GM12878 (cell line): ENCODE results near the gene CDHR5. TPM values are rescaled to one million over a fixed set of nuclear protein-coding genes. Genes with fewer than 3 reads are reported as not detected.

Experiments
- ATAC-seq: fragments of 200-7000 bp; cut with Tn5 transposase; 3 replicates; pipeline ENCODE4 v1.9.1; 2020; ENCODE audit warnings: mild to moderate bottlenecking, moderate library complexity
- BruUV-seq: library from RNA; stranded (reverse); fragments of 400-500 nt; replicated peaks from 2 replicates; lab custom pipeline; 2021; lab: Mats Ljungman, UMichigan
- CTCF ChIA-PET: fragments of 300-600 bp; sonication (Branson Sonifier 250); formaldehyde crosslinking; extraction: SDS; loops from one replicate; lab custom pipeline; 2021; ENCODE audit warnings: inconsistent platforms; lab: Yijun Ruan, JAX
- POLR2A ChIA-PET: fragments of 350-600 bp; formaldehyde crosslinking; extraction: SDS; loops from one replicate; lab custom pipeline; 2021; ENCODE audit warnings: inconsistent platforms; lab: Charles Lee
- RAD21 ChIA-PET: fragments of 300-600 bp; sonication (Branson Sonifier 250); formaldehyde crosslinking; loops from one replicate; lab custom pipeline; 2023; ENCODE audit warnings: antibody characterized with exemption; ENCODE audit not compliant: unreplicated experiment; lab: Charles Lee
- SMC1A ChIA-PET: fragments of 300-600 bp; sonication (Branson Sonifier 250); formaldehyde crosslinking; loops from one replicate; lab custom pipeline; 2023; ENCODE audit not compliant: unreplicated experiment, uncharacterized antibody; lab: Charles Lee
- DNase-seq: peaks from one replicate; pipeline ENCODE4 v3.0.0-alpha.2; 2011; ENCODE audit warnings: low read depth, low spot score
- FAIRE-seq: peaks from 3 replicates; lab custom pipeline; 2011; peaks lifted over from hg19 to GRCh38; lab: Jason Lieb, UNC
- H2AFZ ChIP-seq: 2 replicates; pipeline ENCODE4 v1.6.0; 2011; ENCODE audit warnings: low read depth, low read length, control low read depth; ENCODE audit not compliant: control insufficient read depth
- H3K27ac ChIP-seq: 2 replicates; pipeline ENCODE4 v1.5.1; 2011; ENCODE audit warnings: control low read depth; ENCODE audit not compliant: control insufficient read depth, insufficient read depth
- H3K27me3 ChIP-seq, 2 experiments: replicated peaks in 1 of 2; 2 replicates each; pipeline versions ENCODE4 v1.6.0 to v1.6.1; 2011; ENCODE audit warnings: low read length in 1 of 2; ENCODE audit not compliant: control insufficient read depth in 2 of 2, insufficient read depth in 2 of 2
- H3K36me3 ChIP-seq, 2 experiments: 2 replicates each; pipeline ENCODE4 v1.5.1; 2011; ENCODE audit warnings: low read length in 1 of 2; ENCODE audit not compliant: control insufficient read depth in 2 of 2, insufficient read depth in 2 of 2
- H3K4me1 ChIP-seq: 2 replicates; pipeline ENCODE4 v1.6.1; 2011; ENCODE audit warnings: mild to moderate bottlenecking, low read length, moderate library complexity, mixed read lengths; ENCODE audit not compliant: control insufficient read depth, insufficient read depth
- H3K4me2 ChIP-seq: 2 replicates; pipeline ENCODE4 v1.6.0; 2011; ENCODE audit warnings: control low read depth; ENCODE audit not compliant: control insufficient read depth, insufficient read depth
- H3K4me3 ChIP-seq: fragments of 200-600 bp; sonication (generic); 2 replicates; pipeline ENCODE4 v1.5.1; 2016
- H3K79me2 ChIP-seq: 2 replicates; pipeline ENCODE4 v1.6.0; 2011; ENCODE audit warnings: low read length; ENCODE audit not compliant: control insufficient read depth, insufficient read depth
- H3K9ac ChIP-seq: 2 replicates; pipeline ENCODE4 v1.8.0; 2011; ENCODE audit warnings: low read length, control low read depth, mixed read lengths; ENCODE audit not compliant: control insufficient read depth, insufficient read depth
- H3K9me3 ChIP-seq: replicated peaks from 3 replicates; pipeline ENCODE4 v1.5.1; 2011; ENCODE audit warnings: mild to moderate bottlenecking, low read length; ENCODE audit not compliant: control insufficient read depth, insufficient read depth
- H4K20me1 ChIP-seq: 2 replicates; pipeline ENCODE4 v1.6.0; 2011; ENCODE audit not compliant: control insufficient read depth, insufficient read depth
- CUX1 ChIP-seq: IDR thresholded peaks from 2 replicates; pipeline ENCODE4 v1.6.1; 2012; ENCODE audit warnings: improper control_type of control experiment, low read depth, low read length; ENCODE audit not compliant: insufficient replicate concordance
- EZH2 ChIP-seq: IDR thresholded peaks from 2 replicates; pipeline ENCODE4 v1.6.1; 2012; ENCODE audit warnings: low read depth, mild to moderate bottlenecking, control low read depth, inconsistent platforms, low read length, borderline replicate concordance; ENCODE audit not compliant: control insufficient read depth
- MTA2 ChIP-seq: fragments of 450-650 bp; IDR thresholded peaks from 2 replicates; pipeline ENCODE4 v1.6.1; 2016; ENCODE audit warnings: low read depth, mild to moderate bottlenecking, moderate library complexity
- WGBS: methylation state at CpG from one replicate; pipeline ENCODE4 v1.1.6; 2016; ENCODE audit warnings: low lambda C conversion rate; ENCODE audit not compliant: insufficient replicate concordance, insufficient coverage; ENCODE audit errors: missing lambda C conversion rate; 5-methylcytosine and 5-hydroxymethylcytosine counted together
- in situ Hi-C: fragments of 300-500 bp; cut with MboI; formaldehyde crosslinking; loops from 9 replicates; pipeline ENCODE4 v1.14.3; 2018; ENCODE audit warnings: mixed read lengths
- intact Hi-C: fragments of 100-400 bp; cut with micrococcal nuclease; formaldehyde crosslinking; loops from one replicate; pipeline ENCODE4 v1.14.2; 2022; ENCODE audit not compliant: unreplicated experiment
- polyA plus RNA-seq, 11 experiments: library from polyadenylated mRNA; depleted of rRNA in 4 of 11; unstranded in 6 of 11; stranded (reverse) in 5 of 11; fragments of >200 nt; fragmentation: Nextera tagmentation in 4 of 11; fragmentation: Illumina TruSeq in 1 of 11; extraction: Ambion mirVana in 4 of 11; extraction: Trizol in 1 of 11; gene quantifications; 1 replicate in 1 of 11; 2 replicates in 10 of 11; pipeline versions ENCODE4 v1.2.1 to v1.2.3, GENCODE V29; 2011 to 2016; ENCODE audit warnings: inconsistent platforms in 2 of 11, missing spikeins in 2 of 11, low read depth in 1 of 11
- total RNA-seq, 4 experiments: library from RNA; depleted of rRNA in 3 of 4; stranded (reverse); fragments of >200 nt in 3 of 4; fragmentation: Illumina TruSeq in 1 of 4; extraction: Trizol in 1 of 4; gene quantifications; 2 replicates each; pipeline versions ENCODE4 v1.2.1 to v1.2.3, GENCODE V29; 2013 to 2021

The CDHR5 gene
- total and polyA plus RNA-seq, 10 of the 15 experiments (the other 5 are each of a cell fraction or from before 2014, with no cell fraction given), result 0.06 TPM; not detected in 9

- TF ChIP-seq CUX1, result no peak
Observed at GRCh38 chr11:603154-603553, 21.6 kb downstream of the CDHR5 start (continued).

- Histone ChIP-seq H3K4me1 (no peaks in the 10 kb centered on the region), H3K9me3 (no peaks in the 10 kb centered on the region), H3K79me2 (no peaks in the 10 kb centered on the region), H3K4me2 (no peak overlapping the region), H3K36me3 (peaks cover 13 to 56% of the 10 kb centered on the region in 2 experiments; a peak in 3 of 4 replicates), H3K27me3 (no peaks in the 10 kb centered on the region), H4K20me1 (no peaks in the 10 kb centered on the region; the same call in 1 of the 2 replicates), H3K9ac (no peak overlapping the region), H3K27ac (no peak overlapping the region), H2AFZ (no peak overlapping the region), H3K4me3 (no peak overlapping the region)
- ATAC-seq (no peak), FAIRE-seq (no peak), DNase-seq (no peak)
- BruUV-seq, result TSS peak; percentile 45
- intact Hi-C loops, result no loop called here
- WGBS, result 95% methylated on average over 22 of the region's 23 CpGs
- SMC1A ChIA-PET, result interaction anchor here (0.9 to 1.2 kb wide), 2 partner anchors 57 to 123 kb away, joined by 3 read pairs; no protein-coding TSS in a partner anchor
- CTCF ChIA-PET, result no interaction called here
- TF ChIP-seq MTA2 (no peak), EZH2 (no peak)
- RAD21 ChIA-PET, result no interaction called here
- POLR2A ChIA-PET, result no interaction called here
- in situ Hi-C loops, result no loop called here
Observed at GRCh38 chr11:601573-602245, 23.0 kb downstream of the CDHR5 start.
